HCT116 (cell line): ENCODE data around the gene UCK1.

Experiments used
- ATF3 ChIP-seq: IDR thresholded peaks from 2 replicates; pipeline ENCODE4 v1.6.1; 2012
- CEBPB ChIP-seq: IDR thresholded peaks from 2 replicates; pipeline ENCODE4 v1.6.1; 2012; ENCODE audit warnings: low read depth
- CTCF ChIP-seq, 3 experiments: fragments of 200-600 bp in 1 of 3; sonication (generic) in 1 of 3; IDR thresholded peaks in 2 of 3; conservative IDR thresholded peaks in 1 of 3; 2 replicates each; pipeline ENCODE4 v1.5.1; 2012 to 2017; ENCODE audit warnings: low read depth in 2 of 3, low read length in 2 of 3, antibody characterized with exemption in 1 of 3, borderline replicate concordance in 1 of 3, control low read depth in 1 of 3, mild to moderate bottlenecking in 1 of 3, mixed read lengths in 1 of 3, mixed run types in 1 of 3, moderate library complexity in 1 of 3; ENCODE audit not compliant: insufficient read depth in 1 of 3
- EGR1 ChIP-seq: IDR thresholded peaks from 2 replicates; pipeline ENCODE4 v1.6.1; 2012; ENCODE audit warnings: low read depth
- POLR2A ChIP-seq: IDR thresholded peaks from 2 replicates; pipeline ENCODE4 v1.7.0; 2011; ENCODE audit warnings: borderline replicate concordance; ENCODE audit not compliant: insufficient read depth, insufficient read length; ENCODE audit errors: extremely low read depth
- POLR2AphosphoS5 ChIP-seq: IDR thresholded peaks from 2 replicates; pipeline ENCODE4 v1.6.1; 2011; ENCODE audit warnings: mild to moderate bottlenecking, low read depth, low read length, moderate library complexity
- RAD21 ChIP-seq: IDR thresholded peaks from 2 replicates; pipeline ENCODE4 v1.6.1; 2012; ENCODE audit warnings: low read depth, mild to moderate bottlenecking
- ZBTB33 ChIP-seq: IDR thresholded peaks from 2 replicates; pipeline ENCODE4 v1.6.1; 2011; ENCODE audit warnings: mild to moderate bottlenecking, low read length, moderate library complexity; ENCODE audit not compliant: insufficient replicate concordance; ENCODE audit errors: extremely low read depth

DNA sequence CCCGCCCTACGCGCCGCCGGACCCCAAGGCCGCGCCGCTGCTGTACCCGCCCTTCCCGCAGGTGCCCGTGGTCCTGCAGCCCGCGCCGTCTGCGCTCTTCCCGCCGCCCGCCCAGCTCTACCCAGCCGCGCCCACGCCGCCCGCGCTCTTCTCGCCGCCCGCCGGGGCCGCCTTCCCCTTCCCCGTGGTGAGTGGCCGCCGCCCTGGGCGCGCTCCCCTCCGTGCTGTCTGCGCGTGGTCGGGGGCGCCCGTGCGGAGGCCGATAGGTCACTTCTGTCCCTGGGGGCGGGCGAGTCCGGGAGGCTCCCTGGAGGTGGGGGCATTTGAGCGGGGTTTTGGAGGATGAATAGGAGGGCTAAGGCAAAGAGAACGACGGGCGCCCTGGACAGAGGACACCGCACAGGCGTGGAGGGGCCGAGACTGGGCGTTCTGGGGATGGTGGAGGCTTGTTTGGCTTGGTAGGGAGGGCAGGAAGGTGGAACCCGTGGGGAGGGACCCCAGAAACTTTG, 23.8 kb upstream of the UCK1 start:
- no peak for TF ChIP-seq CTCF (IDR thresholded peaks at IDR 0.05 in 2 of 3, conservative IDR thresholded peaks at IDR 0.05 in 1 of 3; ENCODE audit: borderline replicate concordance in 1 of 3, insufficient read depth in 1 of 3, low read depth in 2 of 3, low read length in 2 of 3)
- TF ChIP-seq RAD21: no peak
- TF ChIP-seq ZBTB33: no peak
- no peak for TF ChIP-seq POLR2AphosphoS5
- no peak for TF ChIP-seq POLR2A
- no peak for TF ChIP-seq CEBPB
- TF ChIP-seq EGR1: no peak
- TF ChIP-seq ATF3: no peak
